ENCODE results near the gene NMNAT3. TPM values are rescaled to one million over a fixed set of nuclear protein-coding genes. Genes with fewer than 3 reads are reported as not detected.
"Not testable (repeated sequence)": the region's sequence is repeated elsewhere in the genome, so short reads cannot be mapped to it uniquely, and the experiment has no call there.

Gene NMNAT3
- total RNA-seq, 1 donor from 2014 or later, result 4.6 TPM

DNA sequence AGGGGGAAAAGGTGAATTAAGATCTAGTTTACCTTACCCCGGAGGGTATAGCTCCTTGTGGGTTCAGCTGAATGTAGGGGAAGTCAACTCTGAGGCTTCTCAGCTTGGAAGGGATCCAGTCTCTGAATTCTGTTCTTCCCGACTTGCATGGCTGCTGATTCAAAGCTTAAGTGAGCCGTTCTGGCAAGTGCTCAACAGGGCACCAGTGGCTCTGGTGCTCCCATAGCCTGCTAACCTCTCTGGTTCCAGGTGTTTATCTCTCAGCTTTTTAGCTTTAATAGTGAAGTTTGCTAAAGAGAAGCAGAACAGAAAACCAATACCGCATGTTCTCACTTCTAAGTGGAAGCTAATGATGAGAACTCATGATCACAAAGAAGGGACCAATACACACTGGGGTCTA is 92.0 kb downstream of the NMNAT3 start:
- no peak for DNase-seq (ENCODE audit: low spot score)

DNA sequence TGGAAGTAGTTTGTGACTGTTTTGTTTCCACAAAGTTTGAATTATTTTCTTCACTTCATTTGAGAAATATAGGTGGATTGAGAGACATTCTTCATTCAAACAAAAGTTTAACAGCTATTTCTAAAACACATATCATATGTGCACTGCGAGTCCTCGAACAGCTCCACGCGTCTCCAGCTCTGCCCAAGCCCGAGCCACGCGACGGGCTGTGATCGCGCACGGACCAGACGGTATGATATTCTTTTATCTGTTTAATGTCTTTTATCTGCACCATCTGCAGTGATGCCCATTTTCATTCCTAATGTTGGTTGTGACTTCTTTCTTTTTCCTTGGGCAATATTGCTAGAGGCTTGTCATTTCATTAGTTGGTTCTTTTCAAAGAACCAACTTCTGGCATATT is 94.1 kb downstream of the NMNAT3 start:
- DNase-seq (ENCODE audit: low spot score), result not testable (repeated sequence)

DNA sequence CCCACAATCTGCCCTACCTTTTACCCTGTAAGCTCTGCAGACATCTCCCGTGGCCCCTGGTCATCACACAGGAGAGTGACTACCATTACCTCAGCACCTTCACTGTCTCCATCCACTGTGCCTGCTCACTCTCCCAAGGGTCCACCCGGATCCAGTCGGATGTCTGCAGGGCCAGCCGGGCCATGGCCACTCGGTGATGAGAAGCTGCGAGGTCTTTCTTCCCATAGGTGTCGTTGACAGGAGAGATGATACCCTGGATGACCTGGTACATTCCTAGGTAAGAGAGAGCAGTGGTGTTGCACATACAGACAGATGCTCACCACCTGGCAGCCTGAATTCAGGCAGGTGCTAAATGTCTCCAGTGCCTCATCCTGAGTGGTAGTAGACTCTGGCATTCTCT is 99.0 kb downstream of the NMNAT3 start:
- DNase-seq (ENCODE audit: low spot score), result no peak

DNA sequence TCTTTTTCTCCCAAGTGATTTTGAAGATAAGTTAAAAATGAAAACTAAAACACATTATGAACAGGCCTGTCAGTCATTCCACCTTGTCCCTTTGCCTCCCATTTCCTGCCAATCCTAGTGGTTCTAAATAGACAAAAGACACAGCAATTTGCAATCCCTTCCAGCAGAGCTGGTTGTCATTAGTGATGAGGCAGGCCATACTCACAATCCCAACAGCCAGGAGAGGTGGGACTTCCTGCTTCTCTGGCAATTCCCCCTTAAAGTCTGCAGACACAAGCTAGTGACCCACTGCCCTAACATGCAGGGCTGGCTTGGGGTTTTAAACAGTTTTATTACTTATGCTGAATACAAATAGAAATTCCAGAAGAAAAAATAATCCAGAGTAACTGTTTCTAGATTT is 99.9 kb downstream of the NMNAT3 start:
- no peak for DNase-seq (ENCODE audit: low spot score)

DNA sequence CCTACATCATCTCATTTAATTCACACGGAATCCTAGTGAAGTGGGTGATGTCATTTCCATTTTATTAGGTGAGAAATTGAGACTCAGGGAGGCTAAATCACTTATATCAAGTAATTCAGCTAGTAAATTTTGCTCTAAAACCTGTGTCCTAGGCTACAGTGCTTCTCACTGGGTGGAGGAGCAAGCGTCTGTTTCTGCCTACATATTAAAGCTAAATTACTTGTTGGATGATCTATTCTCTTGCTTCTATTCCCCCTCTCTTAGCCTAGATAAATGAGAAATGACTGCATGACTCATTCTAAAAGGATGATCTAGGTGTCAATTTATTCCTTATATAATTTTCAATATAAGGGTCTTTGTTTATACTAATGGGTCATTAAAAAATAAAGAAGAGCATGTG is 100.4 kb downstream of the NMNAT3 start:
- no peak for DNase-seq (ENCODE audit: low spot score)

DNA sequence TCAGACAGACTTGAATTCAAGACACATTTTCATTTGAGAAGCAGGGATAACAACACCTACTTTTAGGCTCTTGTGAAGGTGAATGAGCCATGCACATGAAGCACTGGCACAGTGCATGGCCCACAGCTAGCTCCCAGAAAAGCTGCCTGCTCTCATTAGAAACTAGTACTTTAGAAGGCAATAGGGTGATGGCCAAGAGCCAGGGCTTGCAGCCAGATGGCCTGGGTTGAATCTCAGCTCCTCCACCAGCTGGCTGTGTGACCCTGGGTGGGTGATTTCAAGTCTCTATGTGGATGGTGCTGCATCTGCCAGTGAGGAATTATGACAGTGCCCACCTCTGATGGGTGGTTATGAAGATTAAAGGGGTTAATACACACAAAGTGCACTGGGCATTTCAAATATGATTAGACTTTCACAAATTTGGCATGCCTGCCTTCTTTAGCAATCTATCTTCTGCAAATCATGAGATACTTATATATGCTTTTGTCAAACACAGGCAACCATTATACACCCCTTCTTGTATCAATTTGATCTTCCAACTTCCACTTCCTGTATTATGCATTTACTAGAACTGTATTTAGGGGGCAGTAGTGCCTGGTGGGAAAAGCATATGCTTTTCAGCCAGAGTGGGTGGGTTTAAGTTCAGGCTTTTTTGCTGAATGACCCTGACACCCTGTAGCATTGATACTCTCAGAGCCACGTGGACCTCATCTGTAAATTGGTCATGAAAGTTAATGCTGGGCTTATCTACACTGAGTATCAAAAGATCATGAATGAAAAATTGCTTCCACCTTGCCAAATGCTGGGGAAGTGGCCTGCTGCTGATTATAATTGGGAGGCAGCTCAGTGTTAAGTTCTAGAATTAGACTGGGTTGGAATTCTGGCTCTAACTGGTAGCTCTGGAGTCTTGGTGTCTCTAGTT is 103.5 kb downstream of the NMNAT3 start:
- no peak for DNase-seq (ENCODE audit: low spot score)

DNA sequence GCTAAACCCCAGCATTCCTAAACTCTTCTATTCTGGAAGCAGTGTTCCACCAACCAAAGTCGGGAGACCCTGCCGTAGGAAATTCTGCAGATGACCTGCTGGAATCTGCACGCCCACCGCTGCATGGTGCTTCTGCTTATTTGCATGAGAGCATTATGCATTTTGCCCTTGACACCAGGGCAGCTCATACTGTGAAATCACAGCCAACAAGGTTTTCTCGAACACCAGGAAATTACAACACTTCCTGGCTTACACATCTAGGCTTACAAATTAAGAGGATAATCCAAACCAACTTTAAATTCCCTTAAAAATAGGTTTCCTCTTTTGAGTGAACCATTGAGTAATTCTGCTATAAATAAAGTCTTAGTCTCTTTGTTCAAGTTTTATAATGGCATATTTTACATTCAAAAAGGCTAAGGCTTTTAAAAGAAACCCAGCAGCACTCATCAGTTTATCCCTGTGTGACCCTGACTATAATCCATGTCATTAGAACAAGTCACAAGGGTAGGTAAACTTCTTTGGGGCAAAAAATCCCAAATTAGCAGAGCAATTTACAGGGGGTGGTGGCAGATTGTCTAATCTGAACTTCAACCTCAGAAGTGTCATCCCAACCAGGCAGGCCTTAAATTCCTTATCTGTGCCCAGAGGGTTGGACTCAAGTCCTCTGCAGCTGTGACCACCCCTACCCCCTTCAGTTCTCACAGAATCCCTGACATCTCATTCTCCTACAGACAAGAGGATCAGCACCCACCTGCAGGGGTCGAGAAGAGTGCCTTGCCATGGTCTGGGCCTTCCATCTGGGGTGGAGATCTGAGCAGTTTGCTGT is 104.7 kb downstream of the NMNAT3 start:
- DNase-seq (ENCODE audit: low spot score), result no peak

DNA sequence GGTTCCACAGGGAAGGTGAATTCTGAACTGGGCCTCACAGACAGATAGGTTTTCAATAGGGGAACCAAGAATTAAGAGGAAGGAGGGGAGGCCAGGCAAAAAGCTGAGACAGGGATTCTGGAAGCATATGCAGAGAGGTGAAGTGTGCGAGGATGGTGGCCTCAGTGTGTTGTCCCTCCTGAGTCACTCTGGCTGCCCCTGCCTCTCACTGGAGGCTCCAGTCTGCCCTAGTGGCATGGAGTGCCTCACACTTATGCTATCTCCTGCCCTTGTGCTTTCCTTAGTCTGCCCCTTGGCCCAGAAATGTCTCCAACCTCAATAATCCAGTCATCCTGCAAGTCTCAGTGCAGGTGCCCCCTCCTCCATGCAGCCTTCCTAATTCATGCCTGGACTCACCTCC is 106.1 kb downstream of the NMNAT3 start:
- no peak for DNase-seq (ENCODE audit: low spot score)

DNA sequence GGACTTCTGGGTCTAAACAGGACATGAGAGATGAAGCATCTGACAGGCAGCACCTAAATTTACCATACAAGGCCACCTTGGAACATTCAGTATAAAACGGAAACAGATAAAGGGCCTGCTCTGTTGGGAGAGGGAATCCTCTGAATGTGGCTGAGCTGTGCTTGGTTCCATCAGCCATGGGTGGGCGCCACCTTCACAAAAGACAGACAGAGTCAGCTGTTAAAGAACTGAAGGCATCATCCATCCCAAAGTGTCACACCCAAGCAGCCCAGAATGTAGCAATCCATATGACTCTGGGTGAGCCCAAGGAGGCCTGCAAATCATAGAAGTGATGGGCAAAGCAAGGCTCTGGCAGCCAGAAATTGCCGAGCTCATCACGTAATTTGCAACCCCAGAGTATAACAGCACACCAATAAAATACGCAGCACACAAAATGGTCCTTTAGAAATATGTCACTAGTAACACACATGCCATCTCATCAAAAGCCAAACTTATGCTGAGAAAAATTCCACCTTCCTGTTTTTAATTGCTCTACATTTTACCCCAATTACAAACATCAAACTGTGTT is 113.4 kb downstream of the NMNAT3 start:
- DNase-seq (ENCODE audit: low spot score), result no peak

DNA sequence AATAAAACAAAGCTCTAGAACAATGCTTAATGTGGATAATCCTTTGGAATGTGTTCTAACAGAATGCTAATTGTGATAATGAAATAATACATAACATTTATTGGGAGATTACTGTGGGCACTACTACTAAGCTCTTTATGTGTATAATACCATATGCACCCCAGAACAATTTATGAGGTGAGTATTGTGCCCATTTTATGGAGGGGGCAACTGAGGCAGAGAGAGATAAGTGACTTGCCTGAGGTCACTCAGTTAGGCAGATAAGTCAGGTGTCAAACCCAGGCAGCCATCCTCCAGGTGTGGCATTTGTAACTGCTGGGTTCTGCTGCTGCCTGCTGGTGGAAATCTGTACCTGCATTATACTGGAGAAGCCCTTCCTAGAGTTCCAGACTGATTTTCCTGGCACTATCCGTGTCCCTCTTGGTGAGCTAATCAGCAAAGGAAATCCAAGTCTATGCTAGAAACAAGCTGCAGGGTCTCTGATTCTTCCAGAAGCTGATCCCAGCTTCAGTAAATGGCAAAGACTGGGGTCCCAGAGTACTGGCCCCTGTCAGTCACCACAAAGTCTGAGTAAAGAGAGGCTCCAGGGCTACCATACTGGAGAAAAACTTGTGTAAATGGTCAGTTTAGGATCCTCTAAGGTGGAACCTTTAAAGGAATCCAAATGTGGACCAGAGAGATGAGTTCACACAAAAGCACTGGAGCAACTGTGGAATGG is 115.7 kb downstream of the NMNAT3 start:
- DNase-seq (ENCODE audit: low spot score), result no peak

DNA sequence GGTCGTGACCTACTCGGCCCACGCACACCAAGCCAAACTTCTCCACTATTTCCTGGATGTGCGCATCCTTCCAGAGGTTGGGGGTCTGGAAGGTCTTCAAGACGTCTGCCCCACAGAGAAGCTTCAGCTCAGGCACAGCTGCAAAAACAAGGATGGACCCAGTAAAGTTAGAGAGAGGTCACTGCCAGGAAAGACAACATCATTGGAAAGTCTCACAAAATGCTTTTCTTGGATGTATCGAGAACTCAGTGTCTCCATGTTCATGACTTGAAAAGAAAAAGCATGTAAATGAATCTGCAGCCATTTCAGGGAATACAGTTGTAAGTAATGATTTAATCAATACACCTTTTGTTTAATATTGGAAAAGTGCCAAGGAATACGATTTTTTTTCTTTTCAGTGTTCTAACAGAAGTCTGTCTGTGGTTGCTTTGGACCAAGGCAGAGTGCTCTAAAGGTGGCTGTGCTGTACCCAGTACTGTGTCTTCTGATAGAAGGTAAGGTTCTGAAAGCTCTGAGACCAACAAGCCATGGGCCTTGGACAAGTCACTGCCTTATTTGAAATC is 116.4 kb downstream of the NMNAT3 start:
- DNase-seq (ENCODE audit: low spot score), result no peak

DNA sequence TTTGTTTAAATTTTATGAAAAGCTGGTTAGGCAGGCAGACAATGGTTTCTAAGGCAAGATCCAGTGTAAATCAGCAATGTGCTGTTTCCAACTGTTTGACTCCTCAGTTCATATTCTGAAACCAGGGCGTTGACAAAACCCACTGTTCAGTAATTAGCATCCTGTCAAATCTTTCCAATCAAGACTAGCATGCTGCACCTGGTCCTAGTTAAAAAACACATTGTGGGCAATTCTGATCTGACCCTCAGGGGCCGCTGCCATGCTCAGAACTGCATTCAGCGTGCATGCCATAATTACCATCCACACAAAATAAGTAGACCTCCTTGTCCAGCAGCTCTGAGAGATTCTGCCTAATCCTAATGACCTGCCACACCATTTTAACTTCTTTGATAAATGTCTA is 117.4 kb downstream of the NMNAT3 start:
- DNase-seq (ENCODE audit: low spot score), result no peak

DNA sequence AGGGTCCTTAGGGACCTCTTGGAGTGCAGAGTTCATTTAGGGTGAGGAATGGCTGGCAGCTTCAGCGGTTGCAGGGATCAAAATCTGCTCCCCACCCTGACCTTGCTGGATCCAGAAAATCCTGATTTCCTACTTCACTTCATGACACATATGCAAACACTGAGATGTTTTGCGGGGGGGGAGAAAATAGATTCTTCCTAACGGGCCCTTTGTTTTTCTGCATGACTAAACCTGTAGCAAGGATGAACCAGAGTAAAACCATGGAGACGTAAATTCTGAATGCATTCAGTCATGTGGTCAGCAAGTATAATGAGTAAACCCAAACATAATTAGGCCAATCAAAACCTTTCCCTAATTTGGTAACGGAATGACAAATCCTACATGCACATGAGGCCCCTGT is 118.2 kb downstream of the NMNAT3 start:
- no peak for DNase-seq (ENCODE audit: low spot score)

DNA sequence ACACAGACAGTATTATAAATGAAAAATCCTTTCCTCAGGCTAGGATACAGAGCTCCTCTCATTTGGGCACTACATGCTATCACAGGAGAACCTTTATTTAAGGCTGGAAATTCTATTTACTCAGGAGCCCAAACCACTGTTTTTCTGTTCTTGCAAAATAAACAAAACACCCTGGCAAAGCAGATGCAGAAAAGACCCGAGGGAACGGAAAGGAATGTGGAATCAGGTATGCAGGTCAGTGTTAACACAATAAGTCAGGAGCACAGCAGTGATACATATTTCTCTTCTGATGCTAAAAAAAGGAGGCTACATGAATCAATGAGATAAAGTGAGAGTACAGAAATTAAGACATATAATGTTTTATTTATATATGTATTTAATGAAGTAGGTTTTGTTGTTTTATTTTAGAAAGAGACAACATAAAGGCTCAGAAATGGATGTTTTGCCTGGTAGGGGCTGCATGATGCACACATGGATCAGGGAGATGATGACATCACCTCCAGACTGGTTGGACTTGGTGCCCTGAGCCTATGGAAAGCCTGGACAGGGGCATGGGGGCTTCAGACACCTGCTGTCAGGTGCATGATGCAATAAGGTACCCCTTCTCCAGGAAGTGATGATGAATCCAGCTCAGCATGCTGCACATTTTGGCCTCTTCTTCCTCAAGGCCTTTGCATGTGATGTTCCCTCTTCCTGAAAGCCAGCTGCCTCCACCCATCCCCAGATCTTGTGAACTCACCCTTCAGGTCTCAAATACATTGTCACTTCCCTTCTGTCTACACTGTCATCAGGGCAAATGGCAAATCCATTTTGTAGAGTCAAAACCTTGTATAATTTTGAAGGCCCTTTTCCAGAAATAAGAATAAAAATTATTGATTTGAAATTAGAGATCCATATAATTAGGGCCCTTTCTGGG is 119.2 kb downstream of the NMNAT3 start:
- DNase-seq (ENCODE audit: low spot score), result no peak

DNA sequence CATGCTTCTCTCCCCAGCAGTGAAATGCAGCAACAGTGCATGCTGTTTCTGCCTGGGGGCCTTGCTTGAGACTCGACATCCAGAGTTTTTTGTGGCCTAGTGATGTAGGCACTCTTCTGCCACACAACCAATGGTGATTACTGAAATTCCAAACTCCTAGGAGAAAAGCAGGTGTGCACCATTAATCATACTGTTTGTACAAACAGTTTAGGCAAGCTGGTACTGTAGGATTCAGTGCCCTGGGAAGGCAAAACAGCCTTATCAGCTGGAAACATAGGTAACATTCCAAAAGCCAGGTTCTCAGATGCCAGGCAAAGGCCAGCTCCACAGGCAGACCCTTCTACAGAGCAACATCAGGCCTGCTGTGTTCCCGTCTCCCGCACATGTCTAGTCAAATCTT is 120.7 kb downstream of the NMNAT3 start:
- no peak for DNase-seq (ENCODE audit: low spot score)

DNA sequence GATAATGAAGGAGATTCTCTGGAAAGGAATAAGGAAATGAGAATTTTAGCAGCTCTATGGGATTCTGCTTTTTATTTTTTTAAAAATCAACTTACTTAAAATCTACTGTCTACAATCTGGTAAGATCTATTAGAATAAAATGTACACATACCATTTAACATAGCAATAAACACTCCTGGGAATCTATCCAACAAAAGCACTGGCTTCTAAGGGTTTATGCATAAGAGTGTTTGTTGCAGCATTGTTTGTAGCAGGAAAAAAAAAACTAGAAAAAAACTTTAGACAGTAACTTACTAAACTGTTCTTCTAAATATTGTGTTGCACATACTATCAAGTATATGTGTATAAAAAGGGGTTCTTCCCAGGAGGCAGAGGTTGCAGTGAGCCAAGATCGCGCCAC is 122.5 kb downstream of the NMNAT3 start:
- no peak for DNase-seq (ENCODE audit: low spot score)

DNA sequence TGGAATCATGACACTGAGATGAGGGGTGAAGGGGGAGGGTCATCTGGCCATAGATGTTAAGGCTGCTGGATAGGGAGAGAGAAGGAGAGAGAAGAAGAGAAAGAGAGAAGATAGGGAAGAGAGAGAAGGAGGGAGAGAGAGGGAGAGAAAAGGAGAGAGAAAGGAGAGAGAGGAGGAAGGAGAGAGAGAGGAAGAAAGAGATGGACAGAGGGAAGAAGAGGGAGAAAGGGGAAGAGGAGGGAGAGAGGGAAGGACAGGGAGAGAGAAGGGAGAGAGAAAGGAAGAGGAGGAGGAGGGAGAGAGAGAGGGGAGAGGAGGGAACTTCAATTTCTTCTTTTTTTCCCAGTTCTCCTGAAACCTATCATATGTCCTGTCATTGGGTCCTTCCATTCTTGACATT is 123.1 kb downstream of the NMNAT3 start:
- no peak for DNase-seq (ENCODE audit: low spot score)

DNA sequence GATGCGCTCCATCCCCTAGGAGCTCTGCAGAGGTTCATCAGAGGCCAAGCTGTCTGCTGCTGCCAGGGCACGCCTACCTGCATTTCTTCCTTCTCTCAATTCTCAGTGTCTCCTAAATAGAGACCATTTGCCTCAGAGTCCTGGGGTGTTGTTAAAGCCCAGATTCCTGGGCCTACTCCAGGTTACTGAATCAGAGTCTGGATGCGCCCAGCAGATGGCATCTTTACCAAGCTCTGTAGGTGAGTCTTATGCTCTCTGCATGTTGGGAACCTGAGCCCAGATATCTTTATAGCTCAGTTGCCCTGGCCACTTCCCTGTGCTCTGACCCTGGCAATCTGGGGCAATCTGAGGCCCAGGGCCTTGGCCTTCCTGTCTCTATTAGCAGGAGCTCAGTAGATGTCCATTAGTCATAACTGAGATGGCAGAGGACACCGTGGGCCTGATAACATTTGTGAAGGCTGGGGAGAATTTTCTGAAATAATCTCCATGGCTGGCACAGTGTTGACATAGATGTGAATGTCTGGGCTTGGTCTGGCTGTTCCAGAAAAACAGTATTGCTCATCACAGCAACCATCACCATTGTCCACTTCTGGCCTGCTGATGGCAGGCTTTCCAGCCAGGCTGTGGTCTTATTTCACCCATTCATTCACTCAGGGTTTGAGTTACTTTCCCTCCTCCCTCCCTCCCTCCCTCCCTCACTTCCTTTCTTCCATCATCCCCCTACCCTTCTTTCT is 125.0 kb downstream of the NMNAT3 start:
- DNase-seq (ENCODE audit: low spot score), result no peak

DNA sequence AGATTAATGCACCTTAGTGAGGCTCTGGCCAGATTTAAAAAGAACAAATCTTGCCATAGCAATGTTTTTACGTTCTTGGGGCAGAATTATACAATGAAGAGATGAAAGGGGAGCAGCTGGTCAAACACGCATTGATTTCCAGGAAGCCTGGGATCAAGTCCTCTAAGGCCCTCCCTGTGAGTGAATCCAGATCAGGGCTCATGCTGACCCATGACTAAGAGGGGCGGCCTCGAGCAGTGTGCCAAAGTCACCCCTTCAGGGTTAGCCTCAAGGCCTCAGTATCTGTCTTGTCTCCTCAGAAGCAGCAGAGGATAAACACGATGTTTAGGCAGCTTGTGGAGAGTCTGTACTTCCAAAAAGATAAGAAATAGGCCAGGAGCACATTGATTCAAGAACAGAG is 129.0 kb downstream of the NMNAT3 start:
- DNase-seq (ENCODE audit: low spot score), result no peak

All from mesenteric fat pad (tissue), 1 donor.